Muscle of arm (tissue), 12 donors: ENCODE data around the gene ZNHIT2. TPM values are rescaled to one million over a fixed set of nuclear protein-coding genes. Genes with fewer than 3 reads are reported as not detected.
"Not testable (repeated sequence)": the region's sequence is repeated elsewhere in the genome, so short reads cannot be mapped to it uniquely, and the experiment has no call there.

ENCODE experiments used
- DNase-seq: peaks from one replicate; pipeline ENCODE4 v3.0.0-alpha.2; 2013
- polyA plus RNA-seq, 12 donors: library from polyadenylated mRNA; unstranded; fragments of 120-200 nt; gene quantifications; one replicate each; pipeline ENCODE4 v1.2.1, GENCODE V29; 2013; ENCODE audit not compliant: insufficient read length in 12 of 12

ZNHIT2 gene
- polyA plus RNA-seq, 12 donors, result 2.6 to 6.6 (median 3.7) TPM; not detected in 2

DNA sequence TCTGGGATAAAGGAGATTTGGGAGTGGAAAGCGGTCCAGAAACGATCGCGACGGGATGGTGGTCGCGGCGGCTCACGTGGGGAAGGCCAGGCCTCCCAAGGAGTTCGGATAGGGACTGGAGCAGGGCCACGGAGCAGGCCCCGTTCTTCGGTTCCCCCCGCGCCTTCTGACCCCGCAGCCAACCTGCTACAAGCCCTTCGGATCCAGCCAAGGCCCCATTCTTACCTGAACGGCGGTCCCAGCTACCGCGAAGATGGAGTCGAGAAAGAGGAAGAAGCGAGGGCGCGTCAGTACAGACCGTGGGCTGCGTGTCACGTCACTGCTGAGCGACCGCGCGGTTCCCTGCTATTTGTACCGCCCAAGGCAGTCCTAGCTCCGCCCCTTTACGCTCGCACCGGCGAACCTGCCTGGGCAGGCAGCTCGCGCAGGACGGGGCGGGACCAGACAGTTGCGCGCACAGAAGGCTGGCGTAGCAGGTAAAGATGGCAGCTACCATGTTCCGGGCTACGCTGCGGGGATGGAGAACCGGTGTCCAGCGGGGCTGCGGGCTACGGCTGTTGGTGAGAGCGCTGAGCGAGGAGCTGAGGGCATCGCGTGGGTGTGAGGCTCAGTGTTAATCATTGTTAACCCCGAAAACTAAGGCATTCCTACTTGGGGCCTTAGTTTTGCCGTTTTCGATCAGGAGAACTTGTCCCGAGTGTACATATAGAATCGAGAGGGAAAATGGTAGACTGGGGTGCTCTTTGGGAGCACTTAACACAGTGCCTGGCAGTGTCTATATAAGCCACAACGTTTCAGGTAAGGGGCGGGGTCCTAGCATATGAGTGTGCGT is 4.6 kb upstream of the ZNHIT2 start, which contains the start of the genes FAU and MRPL49:
Gene FAU (minus strand): TSS at position 270 of the 832 bp plus-strand sequence. CDS start 321 bp downstream, outside the sequence.
Gene MRPL49 (plus strand): TSS at position 457 of the 832 bp plus-strand sequence. CDS start 26 bp downstream, at position 483.
- DNase-seq, result peak; percentile 97

DNA sequence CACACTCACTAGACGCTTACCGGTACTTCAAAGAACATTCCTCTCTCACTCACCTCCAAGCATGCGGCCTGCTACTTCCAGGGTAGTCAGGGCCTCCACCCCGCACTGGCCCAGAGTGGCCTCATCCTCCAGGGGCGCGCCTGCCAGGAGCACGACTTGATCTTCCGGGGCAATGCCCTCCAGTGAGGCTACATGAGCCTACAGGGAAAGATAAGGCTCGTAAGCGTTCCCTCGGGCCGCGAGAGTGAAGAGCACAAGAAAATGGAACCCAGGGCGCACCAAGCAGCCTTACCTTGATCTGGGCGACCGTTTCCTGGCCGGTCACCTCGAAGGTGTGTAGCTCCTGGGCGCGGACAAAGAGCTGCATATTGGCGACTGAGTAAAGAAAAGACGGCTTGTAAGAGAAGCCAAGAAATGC is 4.0 kb upstream of the ZNHIT2 start:
- no peak for DNase-seq

DNA sequence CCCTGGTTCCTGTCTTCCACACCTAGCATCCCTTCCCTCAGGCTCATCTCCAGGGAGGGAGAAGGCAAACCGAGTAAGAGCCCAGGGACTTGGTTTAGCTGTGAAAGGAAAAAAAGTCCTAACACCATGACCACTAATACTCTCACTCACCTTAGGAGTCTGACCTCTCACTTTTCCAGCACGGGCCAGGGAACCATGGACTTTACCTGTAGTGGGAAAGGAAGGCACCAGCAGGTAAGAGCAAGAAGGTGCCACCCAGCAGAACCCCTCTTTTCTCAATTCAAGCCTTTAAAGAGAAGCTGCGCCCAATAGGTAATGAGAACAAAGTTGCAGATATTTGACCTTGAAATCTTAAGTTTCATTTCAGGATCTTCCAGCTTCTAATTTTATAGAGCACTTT is 3.3 kb upstream of the ZNHIT2 start:
- no peak for DNase-seq

DNA sequence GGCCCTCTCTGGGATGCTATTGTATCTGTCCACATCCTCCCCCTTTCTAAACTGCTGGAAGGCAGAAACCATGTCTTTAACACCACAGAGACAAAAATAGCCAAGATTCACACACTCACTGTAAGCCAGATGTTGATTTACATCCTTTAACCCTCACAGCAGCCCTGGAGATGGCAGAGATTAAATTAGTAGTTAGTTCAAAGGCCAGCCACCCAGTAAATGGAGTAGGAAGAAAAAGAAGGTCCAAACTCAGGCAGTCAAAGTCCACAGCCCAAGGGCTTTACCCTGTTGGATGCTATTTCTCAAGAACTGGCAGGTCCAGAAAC is 2.1 kb upstream of the ZNHIT2 start:
- DNase-seq, result no peak

DNA sequence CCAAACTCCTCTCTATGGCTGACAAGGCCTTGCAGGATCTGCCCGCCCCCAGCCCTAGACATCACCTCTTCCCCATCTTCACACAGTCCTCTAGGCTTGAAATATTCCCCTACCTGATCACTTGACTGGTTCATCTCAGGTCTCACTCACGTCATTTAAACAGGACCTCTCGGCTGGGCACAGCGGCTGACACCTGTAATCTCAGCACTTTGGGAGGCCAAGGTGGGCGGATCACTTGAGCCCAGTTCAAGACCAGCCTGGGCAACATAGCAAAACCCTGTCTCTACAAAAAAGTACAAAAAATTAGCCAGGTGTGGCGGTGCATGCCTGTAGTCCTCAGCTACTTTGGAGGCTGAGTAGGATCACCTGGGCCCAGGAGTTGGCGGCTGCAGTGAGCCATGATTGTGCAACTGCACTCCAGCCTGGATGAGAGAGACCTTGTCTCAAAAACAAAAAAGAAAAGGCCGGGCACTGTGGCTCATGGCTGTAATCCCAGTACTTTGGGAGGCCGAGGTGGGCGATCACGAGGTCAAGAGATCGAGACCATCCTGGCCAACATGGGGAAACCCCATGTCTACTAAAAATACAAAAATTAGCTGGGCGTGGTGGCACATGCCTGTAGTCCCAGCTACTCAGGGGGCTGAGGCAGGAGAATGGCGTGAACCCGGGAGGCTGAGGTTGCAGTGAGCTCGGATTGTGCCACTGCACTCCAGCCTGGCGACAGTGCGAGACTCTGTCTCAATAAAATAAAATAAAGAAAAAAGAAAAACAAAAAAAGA is 1.6 kb upstream of the ZNHIT2 start:
- DNase-seq, result not testable (repeated sequence)

DNA sequence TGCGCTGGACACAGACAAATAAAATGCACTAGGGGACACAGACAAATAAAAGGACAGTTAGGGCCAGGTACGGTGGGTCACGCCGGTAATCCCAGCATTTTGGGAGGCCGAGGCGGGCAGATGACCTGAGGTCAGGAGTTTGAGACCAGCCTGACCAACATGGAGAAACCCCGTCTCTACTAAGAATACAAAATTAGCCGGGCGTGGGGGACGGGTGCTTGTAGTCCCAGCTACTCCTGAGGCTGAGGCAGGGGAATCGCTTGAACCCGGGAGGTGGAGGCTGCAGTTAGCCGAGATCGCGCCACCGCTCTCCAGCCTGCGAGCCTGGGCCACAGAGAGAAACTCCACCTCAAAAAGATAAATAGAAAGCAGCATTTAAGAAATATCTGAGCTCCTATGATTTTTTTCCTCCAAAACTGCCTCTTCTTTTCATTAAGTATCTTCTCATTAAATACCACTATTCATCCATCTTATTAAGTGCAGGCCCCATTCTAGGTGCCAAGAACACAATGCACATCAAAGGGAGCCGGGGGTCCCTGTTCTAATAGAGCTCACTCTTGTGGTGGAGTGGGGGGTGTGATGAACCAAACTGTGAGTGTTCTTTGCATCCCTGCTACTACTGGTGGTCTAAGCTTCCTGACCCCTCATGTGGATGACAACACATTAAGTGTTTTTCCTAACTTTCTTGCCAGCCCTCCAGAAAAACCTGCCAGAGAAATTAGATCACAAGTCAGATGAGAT is 766 bp upstream of the ZNHIT2 start:
- no peak for DNase-seq

DNA sequence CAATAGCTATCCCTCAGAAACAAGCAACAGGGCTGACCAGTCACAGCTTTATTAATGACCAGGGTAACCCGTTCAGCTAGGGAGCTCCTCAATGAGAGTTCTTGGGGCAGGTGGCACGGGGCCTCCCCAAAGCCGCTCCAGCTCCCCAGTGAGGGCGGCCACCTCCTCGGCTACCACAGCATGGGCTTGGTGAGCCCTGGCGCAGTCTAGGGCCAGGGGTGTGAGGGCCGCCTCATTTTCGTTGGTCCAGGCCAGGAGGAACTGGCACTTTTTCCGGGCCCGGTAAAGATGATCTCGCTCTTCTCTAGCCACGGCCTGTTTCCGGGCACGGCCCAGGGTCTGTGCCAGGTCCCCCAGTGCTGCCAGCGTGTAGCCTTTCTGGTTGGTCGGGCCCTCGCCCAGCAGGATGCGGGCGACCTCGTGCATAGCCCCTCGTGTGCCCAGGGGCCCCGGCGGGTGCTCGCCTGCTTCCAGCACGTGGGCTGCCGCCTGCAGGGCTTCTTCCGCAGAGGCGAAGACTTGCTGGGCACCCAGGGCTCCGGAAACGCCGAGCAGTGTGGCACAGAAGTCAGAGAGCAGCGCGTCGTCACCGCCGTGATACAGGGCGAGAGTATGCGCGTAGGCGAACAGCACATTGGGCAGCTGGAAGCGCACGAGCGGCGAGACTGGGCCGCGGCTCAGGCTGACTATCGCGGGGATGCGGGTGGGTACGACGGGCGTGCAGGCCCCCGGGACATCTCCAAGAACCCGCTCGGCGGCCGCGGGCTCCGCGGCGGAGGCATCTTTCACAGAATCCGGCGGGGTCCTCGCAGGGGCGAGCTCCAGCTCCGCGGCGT is 913 bp downstream of the ZNHIT2 start:
- DNase-seq, result no peak

DNA sequence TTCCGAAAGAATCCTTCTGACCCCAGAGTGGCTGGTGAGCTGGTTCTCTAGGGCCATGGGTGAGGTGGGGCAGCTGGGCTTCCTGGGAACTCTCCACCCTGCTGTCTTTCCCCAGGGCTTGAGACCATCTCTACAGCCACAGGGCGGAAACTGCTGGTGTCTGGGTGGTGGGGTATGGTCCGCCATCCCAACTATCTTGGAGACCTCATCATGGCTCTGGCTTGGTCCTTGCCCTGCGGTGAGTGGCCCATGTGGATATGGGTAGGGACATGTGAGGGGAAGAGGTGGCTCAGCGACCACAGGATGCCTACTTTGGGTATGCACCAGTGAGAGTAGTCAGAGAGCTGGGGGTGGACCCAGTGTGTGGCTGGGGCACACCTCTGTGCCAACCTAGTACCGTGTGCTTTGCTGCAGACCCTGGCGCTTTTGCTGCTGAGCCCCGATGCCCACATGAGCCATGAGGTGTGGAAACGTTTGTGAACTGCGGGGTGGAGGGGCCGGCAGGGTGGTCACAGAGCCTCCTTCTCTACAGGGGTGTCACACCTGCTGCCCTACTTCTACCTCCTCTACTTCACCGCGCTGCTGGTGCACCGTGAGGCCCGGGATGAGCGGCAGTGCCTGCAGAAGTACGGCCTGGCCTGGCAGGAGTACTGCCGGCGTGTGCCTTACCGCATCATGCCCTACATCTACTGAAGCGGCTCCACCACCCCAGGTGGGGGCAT is 2.0 kb downstream of the ZNHIT2 start:
- no peak for DNase-seq

DNA sequence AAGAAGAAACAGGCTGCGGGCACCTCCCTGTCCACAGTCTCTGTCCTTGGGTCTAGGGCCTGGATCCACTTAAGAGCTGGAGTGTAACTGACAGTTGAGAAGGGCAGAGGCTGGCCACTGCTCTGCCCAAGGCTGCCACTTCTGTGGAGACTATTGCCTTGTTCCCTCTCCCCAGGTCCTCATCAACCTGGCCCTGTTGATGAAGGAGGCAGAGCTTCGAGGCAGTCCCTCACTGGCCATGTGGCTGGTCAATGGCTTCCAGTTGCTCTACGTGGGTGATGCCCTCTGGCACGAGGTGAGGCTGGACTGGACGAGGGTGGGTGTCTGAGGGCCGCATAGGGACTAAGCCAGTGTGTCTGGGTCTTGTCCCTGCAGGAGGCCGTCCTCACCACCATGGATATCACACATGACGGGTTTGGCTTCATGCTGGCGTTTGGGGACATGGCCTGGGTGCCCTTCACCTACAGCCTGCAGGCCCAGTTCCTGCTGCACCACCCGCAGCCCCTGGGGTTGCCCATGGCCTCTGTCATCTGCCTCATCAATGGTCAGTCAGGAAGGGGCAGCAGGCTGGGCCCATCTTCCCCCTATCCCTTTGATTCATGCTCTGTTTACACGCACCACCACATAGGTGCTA is 2.8 kb downstream of the ZNHIT2 start:
- no peak for DNase-seq

DNA sequence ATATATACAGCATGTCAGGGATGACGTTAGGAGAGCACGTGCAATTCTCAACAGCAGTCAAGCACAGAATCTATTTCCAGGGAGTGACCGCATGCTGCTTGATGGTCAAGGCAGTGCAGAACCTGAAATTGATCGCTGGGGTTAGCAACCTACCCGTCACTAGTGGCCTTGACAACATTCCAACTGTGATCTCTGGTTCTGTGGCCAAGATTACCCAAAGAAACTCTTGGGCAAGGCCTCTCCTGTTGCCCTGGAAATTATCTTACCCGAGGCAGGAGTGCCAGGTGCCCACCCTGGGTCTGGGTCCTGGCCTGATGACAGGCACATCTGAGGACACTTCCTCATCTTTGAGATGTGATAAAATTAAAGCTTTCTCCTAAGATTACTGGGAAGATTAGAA is 3.7 kb downstream of the ZNHIT2 start:
- no peak for DNase-seq

DNA sequence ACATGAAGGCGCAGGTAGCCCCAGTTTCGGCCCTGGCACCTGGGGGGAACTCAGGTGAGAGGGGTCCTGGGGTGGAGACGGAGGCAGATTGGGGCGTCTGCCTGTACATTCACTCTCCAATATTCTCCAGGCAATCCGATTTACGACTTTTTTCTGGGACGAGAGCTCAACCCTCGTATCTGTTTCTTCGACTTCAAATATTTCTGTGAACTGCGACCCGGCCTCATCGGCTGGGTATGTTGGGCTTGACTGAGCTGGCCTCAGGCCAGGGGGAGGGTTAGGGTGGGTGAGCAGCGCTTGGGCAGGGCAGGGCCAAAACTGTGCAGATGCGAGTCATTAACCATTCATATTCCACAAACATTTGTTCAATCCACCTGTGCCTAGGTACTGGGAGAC is 4.1 kb downstream of the ZNHIT2 start:
- DNase-seq, result no peak

DNA sequence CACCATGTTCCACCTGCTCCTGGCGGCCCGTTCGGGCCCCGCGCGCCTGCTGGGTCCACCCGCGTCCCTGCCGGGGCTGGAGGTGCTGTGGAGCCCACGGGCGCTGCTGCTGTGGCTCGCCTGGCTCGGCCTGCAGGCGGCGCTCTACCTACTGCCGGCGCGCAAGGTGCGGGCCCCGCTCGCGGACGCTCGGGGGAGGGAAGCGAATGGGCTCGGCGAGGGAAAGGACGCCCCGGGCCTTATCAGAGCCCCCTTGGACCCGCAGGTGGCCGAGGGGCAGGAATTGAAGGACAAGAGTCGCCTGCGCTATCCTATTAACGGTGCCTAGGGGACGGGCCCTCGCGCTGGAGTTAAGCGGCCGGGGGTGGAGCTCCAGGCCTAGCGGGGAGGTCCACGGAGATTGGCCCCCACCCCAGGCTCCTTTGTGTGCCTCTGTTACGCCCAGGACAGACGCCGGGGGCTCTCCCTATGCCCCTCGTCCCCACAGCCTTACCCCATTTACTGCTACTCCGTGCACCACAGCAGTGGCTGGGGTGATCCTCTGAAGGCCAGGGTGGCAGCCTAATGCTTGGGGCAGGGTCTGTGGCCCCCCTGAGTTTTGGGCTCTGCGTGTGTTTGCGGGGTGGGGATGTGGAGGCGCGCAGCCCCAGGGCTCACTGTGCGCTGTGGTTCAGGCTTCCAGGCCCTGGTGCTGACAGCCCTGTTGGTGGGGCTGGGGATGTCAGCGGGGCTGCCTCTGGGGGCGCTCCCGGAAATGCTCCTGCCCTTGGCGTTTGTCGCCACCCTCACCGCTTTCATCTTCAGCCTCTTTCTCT is 4.7 kb downstream of the ZNHIT2 start:
- no peak for DNase-seq

DNA sequence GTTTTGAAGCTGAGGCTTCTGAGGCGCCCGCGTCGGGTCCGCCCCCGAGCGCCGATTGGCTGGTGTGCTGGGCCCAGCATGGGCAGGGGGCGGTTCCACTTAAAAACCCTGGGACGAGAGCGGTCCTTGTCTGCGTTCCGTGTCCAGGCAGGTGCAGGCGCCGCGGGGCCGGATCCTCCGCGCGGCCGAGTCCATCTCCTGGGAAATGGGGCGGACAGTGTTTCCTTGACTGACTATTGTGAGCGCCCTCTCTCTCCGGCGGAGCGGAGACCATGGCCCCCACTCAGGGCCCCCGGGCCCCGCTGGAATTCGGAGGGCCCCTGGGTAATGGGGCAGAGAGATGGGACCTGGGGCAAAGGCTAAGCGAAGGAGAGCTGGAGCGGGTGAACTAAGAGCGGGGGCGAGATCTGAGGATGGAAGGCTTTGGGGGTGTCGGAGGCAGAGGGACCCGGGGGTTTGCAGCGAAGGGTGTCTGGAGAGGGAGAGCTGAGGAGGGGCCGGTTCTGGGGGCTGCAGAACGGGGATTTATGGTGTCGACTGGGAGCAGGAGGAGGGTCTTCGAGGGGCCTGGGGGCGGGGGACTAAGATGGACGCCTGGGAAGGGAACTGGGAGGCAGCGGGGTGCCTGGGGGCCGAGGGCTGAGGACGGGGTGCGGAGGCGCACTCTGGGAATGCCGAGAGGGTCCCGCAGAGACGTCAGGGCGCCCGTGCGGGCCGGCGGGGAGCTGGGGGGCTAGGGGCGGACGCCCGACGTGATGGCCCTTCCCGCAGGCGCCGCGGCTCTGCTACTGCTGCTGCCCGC is 5.6 kb downstream of the ZNHIT2 start, which contains the start of gene TM7SF2:
Gene TM7SF2 (plus strand): TSS at position 129 of the 802 bp plus-strand sequence. CDS start 144 bp downstream, at position 273.
- peak; percentile 87 for DNase-seq

DNA sequence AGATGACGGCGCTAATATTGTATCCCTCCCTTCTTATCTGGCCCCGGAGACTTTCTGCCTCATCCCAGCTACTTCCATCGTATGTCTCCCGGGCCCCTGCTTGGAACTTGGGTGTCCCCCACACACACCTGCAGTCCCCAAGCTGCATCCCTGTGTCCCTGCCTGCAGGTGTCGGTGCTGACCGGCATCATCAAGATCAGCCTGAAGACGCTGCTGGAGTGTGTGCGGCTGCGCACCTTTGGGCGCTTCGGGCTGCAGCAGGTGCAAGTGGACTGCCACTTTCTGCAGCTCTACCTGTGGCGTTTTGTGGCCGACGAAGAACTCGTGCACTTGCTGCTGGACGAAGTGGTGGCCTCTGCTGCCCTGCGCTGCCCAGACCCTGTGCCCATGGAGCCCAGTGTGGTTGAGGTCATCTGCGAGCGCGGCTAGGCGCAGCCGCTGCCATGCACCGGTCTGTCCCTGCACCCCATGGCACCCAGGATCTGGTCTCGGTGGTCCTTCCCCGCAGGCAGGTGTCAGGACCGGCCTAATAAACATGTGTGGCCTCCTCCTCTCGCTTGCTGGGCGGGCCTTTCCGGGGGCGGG is 6.2 kb downstream of the ZNHIT2 start:
- no peak for DNase-seq

DNA sequence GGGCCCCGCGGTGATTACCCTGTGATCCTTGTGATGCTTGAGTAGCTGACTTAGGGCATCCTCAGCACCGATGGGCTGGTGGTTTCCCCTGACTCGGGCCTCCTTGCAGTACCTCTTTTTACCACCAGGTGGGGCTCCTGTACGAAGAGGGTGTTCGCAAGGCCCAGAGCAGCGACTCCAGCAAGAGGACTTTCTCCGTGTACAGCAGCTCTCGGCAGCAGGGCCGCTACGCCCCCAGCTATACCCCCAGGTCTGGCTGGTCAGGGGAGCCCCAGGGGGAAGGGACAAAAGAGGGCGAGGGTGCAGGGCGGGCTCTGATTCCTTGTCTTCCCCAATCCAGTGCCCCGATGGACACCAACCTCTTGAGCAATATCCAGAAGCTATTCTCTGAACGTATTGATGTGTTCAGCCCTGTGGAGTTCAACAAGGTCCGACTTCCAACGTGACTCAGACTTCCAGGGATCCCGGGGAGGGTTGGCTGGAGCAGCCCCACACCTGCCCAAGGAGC is 7.1 kb downstream of the ZNHIT2 start:
- peak; percentile 86 for DNase-seq

DNA sequence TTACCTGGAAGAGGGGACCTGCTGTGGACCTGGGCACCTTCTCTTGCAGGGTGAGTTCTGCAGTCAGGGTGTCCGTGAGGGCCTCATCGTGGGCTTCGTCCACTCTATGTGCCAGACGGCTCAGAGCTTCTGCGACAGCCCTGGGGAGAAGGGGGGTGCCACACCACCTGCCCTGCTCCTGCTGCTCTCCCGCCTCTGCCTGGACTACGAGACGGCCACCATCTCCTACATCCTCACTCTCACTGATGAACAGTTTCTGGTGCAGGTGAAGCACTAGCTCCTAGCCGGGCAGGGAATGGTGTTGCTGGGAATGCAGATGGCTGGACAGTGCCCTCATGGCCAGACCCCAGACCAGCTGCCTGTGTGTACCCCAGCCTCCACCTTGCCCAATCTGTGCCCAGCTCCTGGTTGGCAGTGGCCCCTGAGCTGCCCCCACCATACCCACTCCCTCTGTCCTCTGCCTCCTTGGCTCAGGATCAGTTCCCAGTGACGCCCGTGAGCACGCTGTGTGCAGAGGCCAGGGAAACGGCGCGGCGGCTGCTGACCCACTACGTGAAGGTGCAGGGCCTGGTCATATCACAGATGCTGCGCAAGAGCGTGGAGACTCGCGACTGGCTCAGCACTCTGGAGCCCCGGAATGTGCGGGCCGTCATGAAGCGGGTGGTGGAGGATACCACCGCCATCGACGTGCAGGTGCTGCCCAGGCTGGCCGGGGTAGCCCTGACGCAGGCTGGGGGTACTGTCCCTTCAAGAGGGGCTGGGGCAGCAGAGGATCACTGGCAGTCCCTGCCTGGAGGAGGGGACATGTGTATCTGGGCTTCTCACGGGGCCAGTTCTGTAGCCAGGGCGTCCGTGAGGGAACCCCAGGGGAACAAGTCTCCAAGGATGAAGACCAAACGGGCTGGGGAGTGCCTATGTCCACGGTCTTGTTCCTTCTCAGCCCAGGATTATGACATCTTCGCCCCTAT is 8.0 kb downstream of the ZNHIT2 start:
- DNase-seq, result no peak
